Measurements from ENCODE around the gene RBFOX2.

RBFOX2 gene

DNA sequence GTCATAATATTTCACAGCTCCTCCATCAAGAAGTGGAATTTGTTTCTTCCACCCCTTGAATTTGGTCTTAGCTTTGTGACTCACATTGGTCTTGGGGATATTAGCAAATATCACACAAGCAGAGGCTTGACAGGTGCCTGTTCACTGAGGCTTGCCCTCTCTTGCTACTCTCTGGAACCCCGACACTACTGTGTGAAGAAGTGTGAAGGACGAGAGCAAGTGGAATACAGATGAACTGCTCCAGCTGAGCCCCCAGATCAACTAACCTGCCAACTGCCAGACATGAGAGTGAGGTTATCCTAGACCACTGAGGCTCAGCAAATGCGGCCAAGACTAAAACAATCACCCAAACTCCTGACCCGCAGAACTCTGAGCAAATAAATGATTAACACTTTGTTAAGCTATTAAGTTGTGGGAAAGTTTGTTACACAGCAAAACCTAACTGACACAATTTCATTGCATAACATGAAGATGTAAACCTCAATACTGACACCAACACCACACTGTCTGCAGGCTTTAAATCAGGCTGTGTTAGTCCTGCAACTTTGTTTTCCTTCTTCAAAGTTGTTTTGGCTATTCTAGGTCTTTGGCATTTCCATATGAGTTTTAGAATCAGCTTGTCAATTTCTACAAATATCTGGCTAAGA, 168.4 kb downstream of the RBFOX2 start:
- no peak for DNase-seq

DNA sequence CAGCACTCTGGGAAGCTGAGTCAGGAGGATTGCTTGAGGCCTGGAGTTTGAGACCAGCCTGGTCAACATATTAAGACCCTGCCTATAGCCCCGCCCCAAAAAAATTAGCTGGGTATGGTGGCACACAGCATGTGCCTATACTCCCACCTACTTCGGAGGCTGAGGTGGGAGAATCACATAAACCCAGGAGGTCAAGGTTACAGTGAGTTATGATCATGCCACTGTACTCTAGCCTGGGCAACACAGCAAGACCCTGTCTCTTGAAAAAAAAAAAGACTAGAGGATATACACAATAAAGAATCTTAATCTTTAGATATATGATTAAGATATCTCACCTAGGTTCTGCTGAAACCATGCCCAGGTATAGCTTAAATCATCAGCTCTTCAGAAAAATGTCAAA, 174.3 kb downstream of the RBFOX2 start:
- no peak for DNase-seq

DNA sequence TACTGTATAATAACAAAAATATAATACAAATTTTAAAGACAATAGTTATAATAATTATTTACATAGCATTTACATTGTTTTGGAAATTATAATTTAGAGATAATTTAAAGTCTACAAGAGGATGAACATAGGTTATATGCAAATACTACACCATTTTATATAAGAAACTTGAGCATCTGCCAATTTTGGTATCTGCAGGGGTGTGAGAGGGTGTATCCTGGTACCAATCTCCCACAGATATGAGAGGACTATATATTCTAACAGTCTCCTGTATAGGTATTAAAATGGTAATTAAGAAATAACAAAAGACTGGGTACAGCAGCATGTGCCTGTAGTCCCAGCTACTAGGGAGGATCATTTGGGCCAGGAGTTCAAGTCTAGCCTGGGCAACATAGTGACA, 176.5 kb downstream of the RBFOX2 start:
- DNase-seq: no peak

DNA sequence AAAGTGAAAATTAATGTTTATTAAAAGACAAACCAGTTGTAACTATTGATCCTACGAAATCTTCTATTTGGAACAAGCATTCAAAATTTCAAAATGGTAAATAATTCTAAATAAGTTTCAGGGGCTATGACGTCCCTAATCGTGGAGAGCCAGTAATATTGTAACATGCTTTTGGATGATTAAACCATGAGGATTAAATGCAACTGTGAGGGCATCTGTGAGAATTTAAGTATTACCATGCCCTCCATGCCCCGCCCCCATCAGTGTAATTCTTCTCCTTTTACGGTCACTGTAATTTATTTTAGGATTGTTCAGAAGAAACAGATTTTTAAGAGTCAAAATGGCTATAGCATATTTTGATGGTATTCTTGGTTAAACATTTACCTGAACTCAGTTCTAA, 177.8 kb downstream of the RBFOX2 start:
- DNase-seq: no peak

DNA sequence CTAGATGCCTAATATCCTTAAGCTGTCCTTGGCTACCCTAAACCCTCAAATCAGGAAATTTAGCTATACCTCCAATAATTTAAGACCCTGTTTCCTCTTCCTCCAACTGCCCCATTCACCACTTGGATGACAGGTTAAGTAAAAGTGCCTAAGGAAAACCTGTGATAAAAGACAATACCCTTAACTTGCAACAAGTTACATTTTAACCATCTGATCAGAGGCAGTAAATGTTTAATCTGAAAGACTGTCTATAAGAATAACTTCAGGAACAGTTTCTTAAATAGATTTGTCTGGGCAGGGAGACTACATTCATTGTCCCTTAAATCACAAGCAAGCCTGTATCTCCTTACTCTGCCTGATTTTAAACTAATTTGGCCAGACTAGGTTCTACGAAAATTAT, 181.8 kb downstream of the RBFOX2 start:
- no peak for DNase-seq

DNA sequence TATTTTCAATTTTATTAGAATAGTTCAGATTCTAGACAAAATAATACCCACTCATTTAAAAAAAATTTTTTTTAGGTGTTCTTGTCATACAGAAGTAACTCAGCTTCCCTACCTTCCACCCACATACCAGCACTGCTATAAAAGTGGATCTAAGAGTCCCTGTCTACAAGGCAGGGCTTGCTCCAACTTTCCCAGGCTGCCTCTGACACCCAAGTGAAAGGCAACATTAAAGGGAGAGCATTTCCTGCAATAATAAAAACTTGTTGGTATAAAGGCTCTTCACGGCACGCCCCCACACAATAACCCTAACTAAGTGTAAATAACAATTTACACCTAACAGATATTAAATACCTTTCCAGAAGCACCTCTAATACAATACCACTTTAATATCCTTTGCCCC, 183.7 kb downstream of the RBFOX2 start:
- no peak for DNase-seq

DNA sequence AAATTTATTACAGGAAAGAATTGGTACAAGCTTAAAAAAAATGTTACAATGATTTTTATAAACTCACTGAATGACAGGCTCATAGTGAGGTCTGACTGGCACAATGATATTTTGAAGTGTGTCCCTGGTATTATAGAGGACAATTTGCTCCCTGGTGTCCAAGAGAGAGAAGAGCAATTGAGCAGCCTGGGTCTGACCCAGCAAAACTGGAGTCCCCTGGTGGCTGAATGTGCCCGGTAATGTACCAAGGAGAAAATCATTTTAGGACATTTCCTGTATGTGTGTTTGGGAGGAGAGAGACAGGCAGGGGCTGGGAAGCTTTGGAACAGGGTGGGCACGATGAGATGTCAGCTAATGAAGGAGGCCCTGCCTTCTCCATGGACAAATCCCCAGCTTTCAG, 185.7 kb downstream of the RBFOX2 start:
- DNase-seq: no peak

DNA sequence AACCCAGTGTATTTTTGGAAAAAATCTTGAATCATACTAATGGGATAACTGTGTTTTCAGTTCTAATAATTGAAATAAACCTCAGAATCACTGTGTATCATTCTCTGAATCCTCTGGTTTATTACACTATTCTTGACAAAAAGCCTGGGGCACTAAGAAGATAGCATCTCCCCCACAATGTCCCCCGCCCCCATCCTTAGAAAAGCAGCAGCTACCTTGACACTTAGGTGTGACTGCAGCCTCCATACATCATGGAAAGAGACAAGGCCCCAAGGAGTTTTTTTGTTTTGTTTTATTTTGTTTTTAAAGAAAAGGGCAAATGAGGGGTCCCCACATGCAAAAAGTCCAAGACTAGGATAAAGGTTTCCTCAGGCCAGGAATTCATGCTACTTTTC, 186.1 kb downstream of the RBFOX2 start:
- DNase-seq: no peak

DNA sequence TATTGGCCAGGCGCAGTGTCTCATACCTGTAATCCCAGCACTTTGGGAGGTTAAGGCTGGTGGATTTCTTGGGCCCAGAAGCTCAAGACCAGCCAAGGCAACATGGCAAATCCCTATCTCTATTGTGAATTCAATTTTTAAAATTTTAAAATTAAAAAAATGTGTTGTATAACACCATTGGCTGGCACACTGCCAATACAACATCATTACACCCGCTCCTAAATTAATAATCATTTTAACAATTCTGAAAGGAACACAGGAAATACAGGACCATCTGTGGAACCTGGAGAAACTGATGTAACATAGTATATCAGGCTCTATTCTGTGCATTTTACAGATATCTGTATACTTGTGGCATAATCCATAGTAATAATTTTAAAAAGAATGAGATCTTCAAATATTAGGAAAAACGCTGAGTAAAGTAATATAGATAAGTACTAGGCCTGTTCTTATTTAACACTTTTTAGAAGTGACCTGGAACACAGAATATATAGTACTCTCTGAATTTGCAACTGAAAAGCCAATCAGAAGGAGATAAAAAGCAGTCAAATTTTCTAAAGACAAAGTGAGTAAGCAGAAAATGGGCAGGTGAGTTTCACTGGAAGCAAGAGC, 186.6 kb downstream of the RBFOX2 start:
- no peak for DNase-seq

DNA sequence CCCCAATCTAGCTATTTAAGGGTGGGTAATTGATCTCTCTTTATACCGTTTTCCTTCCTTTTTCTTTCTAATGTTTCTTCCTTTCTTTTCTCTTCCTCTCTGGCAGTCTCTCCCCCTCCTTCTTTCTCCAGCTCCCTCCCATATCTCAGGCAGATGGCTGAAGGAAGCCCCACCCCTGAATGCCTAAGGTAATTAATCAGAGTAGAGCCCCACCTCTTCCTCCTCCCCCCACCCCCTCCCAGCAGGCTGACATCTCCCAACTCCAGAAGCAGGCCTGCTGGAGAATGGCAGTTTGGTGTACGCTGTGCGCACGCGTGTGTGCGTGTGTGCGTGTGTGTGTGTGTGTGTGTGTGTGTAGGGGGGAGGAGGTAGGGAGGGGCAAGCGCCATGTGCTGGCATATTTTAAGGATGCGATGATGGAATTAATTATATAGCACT, 188.3 kb downstream of the RBFOX2 start:
- no peak for DNase-seq

DNA sequence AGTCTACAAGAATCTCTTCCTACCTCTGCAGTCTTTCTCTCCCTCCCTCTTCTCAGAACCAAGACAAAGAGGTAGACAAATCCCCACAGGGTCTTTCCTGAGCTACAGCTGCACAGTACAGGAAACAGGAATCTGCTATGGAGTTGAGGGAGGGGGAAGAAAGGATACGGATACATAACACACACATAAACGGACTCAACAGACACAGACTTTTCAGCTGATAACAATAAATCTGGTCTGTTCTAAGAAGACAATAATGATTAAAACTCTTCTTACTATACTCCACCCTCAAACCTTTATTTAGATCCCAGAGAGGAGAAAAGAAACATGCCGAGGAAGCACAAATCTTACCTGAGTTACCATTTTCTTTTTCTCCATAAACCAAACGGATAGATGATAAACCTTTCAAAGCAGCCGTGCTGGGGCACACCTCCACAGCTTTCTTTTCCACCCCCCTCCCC, 188.8 kb downstream of the RBFOX2 start:
- no peak for DNase-seq

DNA sequence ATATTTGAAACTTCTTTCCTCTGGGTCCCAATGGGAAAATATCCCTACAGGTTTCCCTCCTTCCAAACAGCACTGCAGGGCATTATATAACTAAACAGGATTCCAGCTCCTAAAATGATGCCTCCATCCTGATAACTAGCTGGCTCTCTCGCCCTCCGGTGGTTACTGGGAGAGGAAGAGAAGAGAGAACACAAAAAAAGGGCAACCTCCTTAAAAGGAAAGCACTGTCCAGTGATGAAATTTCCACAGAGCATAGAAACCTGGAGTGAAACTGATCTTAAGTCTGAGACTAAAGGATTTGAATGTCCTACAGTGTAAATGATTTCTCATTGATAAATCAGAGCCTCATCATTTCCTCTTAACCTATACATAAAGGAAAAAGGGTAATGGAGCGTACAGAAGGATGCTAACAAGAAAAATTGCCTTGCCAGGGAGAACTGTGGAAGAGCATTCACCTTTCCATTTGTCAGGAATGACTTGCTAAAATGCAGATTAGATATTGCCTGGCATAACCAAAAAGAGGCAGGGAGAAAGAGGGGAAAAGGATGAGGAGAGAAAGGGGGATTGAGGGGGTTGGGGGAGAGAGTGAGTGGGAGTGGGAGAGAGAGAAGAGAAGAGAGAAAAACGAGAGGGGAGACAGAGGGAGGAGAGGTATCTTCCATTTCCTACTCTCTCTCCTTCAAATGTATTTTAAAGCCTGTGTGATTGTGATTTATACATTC, 189.6 kb downstream of the RBFOX2 start:
- DNase-seq: no peak

DNA sequence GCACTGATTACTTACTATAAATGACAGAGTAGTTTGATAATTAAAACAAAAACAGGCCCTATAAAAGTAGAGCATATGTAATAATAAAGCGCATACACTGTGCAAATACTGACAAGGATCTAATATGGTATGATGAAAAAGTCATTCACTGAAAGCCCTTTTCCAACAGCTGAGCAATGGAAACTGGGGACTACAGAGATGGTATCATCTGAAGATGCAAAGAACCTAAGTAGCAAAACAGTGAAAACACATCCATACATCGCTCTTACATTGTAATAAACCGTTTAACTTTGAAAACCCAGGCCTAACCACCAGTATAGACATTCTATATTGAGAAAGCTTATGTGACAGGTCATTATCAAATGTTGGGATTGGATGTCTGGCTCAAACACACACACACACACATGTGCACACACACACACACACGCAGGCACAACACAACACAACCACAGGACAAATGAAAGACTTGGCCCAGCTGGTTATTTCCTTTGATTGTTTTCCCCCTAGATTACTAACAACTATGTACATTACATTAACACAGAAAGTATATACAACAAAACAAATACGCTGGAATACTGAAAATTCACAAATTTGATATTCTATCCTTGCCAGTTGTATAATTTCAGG, 191.4 kb downstream of the RBFOX2 start:
- DNase-seq: no peak

DNA sequence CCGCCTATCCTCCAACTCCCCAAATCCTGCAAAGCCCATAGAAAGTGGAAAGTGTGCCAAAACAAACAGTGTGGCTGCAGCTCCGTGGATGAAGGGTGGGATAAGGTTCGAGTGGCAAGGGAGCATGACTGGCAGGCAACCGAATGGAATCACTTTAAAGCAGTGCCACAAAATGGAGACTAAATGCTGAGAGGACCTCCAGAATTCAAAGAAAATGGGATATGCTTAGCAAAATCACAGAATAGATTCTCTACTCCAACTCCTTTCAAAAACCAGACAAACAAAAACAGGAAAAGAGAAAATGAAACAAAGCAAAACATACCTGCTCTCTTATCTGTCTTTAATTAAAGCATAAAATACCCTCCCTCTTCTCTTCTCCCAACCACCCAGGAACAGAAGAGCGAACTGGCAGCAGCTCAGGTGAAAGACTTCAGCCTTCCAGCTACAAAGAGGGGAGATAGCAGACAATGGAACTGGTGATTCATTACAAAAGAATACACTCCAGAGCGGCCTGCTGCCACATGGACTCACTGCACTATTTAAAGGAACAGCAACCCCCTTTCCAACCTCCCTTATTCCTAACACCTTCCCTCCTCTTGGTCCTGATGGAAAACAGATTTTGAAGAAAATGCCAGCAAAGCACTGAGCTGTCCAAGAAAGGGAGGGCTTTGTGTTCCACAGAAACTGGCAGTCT, 192.5 kb downstream of the RBFOX2 start:
- no peak for DNase-seq

DNA sequence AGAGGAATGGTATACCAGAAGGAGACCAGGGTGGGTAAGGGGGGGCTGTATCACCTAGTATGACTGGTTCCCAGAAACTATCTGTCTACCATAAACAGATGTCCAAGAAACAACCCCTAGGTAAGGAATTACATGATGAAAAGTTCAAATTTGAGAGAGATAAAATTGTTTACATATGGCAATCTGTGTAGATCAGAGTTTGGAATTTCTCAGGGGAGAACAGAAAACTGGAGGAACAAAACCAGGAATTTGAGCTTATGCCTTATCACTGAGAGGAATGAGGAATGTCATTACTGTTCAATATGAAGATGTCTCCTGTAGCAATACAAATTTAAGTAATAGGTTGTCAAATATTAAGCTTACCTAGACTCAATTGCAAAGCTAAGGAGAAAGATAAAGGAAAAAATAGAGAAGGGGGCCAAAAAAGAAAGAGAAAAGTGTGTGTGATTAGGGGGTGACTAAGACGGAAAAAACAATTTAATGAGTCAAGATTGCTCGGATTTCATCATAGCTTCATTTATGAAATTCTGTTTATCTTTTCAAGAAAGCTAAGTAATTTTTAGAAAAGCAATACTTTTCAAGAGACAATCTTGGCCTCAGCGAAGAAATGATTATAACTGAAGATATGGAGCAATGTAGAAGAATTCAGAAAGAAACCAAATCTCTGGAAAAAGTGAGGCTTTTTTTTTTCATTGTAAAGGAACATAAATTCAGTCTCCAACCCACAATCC, 193.2 kb downstream of the RBFOX2 start:
- DNase-seq: no peak

DNA sequence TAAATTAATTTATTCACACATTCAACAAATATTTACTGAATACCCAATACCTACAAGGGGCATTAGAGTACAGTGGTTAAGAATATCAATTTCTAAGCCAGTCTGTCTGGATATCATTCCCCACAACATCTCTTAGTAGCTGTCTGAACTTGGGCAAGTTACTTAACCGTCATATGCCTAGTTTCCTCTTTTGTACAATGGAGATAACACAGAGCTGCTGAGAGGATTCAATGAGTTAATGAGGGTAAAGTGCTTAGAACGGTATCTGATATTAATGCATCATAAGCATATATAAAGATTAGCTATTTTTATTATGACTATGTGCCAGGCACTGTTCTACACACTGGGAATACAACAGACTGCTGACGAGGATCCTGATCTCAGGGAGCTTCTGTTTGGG, 194.6 kb downstream of the RBFOX2 start:
- DNase-seq: no peak

DNA sequence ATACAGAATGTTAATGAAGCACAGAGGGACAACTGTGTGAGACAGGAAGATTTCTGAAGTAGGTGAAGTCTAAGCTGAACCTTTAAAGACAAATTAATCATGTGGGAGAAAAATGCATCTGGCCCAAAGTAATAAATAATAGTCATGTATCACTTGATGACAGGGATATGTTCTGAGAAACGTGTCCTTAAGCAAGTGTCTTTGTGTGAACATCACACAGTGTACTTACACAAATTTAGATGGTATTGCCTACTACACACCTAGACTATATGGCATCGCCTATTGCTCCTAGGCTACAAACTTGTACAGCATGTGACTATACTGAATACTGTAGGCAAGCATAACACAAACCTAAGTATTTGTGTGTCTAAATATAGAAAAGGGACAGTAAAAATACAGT, 198.3 kb downstream of the RBFOX2 start:
- no peak for DNase-seq

DNA sequence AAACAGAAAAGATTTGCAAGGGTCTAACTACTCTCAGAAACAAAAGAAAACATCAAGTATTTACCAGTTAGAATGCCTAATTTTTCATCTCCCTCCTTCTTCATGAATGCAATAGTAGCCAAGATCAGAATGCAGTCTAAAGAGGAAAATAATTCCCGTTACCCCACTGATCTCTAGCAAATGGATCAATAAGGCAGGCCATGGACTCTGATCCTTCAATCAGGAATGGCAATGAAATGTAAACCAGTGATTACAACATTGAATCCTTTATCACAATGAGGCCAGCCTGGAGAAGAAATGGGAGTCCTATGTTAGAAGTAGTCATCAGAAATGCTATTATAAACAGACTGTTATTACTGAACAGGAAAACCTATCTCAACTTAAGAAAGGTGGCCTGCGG, 204.4 kb downstream of the RBFOX2 start:
- DNase-seq: no peak

DNA sequence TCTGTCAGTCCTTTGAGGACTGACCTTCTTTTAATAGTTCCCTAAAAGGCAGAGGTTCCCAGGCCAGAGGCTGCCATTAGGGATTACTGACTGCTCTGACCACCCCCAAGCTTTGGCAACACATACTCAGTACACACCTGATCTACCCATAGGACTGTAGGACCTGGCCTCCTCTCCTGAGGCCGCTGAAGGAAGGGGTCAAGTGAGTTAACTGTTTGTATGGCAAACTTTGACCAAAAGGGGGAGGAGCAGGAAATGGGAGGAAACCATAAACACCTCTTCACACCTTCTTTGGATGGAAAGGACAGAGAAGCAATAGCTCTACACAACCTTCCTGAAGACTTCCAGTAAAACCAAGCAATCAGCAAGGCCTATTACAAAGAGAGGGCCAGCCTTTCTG, 207.0 kb downstream of the RBFOX2 start:
- DNase-seq: no peak

DNA sequence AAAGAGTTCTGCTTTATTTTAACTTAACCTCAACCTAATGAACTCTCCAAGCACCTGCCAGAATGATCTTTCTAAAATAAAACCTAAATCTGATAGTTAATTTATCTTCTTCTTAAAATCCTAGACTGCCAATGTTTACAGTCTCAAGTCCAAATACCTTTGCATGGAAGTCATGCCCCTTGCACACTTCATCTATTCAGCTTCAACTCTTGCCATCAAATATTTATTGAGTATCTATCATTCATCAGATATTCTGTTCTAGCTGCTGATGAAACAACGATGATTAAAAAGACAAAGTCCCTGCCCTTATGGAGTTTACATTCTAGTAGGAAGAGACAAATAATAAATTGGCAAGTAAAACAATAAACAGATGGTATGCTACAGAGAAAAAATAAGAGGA, 209.2 kb downstream of the RBFOX2 start:
- DNase-seq: no peak

DNA sequence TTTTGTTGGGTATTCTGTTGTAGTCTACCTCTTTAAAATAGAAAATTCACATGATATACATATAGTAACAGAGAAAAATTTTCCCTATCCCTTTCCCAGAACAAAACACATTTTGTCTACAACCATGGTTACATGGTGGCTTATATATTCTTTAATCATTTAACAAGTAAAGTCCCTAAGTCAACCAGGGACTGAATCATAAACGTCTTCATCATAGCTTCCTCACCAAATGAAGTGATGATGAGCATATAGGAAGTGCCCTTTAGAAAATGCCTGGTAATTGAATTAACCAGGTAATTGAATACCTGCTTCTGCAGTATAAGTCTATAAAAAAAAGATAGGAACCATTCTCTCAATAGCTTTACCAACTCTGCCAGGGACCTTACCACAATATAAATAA, 209.7 kb downstream of the RBFOX2 start:
- no peak for DNase-seq

DNA sequence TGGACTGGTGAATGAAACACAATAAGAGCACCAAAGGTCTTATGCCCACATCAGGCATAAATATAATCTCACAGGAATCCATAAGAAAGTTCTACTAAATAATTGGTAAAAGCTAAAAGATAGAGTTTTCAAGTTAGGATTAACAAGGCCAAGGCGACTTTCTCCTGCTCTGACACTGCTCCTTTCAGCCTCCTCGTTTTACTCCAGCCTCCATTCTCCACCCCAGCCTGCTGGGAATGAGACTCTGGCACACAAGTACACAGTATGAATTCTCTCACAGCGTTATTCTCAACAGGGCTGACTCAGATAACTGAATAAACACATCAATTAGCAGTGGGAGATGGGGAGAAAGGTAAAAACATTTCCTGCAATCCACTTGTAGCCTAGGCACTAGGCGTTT, 216.0 kb downstream of the RBFOX2 start:
- no peak for DNase-seq

DNA sequence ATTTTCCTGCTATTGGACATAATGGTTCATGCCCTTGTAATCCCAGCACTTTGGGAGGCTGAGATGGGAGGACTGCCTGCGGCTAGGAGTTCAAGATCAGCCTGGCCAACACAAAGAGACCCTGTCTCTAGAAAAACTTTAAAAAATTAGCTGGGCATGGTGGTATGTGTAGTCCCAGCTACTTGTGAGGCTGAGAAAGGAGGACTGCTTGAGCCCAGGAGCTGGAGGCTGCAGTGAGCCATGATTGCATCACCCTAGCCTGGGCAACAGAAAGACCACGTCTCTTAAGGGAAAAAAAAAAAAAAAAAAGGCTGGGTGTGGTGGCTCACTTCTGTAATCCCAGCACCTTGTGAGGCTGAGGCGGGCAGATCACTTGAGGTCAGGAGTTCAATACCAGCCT, 217.0 kb downstream of the RBFOX2 start:
- DNase-seq: no peak
